Loucy (cell line): ENCODE measurements around the gene KRT3.

Experiments
- H2AFZ ChIP-seq: fragments of 200-600 bp; sonication (generic); 2 replicates; pipeline ENCODE4 v1.6.0; 2016; ENCODE audit warnings: antibody characterized with exemption, mild to moderate bottlenecking, low read length, moderate library complexity
- H3F3A ChIP-seq: fragments of 200-600 bp; 2 replicates; pipeline ENCODE4 v1.6.0; 2016; ENCODE audit warnings: antibody characterized with exemption, low read depth, mild to moderate bottlenecking
- H3K27me3 ChIP-seq: fragments of 200-600 bp; sonication (generic); 2 replicates; pipeline ENCODE4 v1.6.1; 2014; ENCODE audit warnings: low read length, mild to moderate bottlenecking; ENCODE audit not compliant: insufficient read depth, poor library complexity, severe bottlenecking
- H3K36me3 ChIP-seq: fragments of 200-600 bp; sonication (generic); 2 replicates; pipeline ENCODE4 v1.6.1; 2016; ENCODE audit warnings: low read length; ENCODE audit not compliant: insufficient read depth
- H3K4me1 ChIP-seq: fragments of 200-600 bp; sonication (generic); 2 replicates; pipeline ENCODE4 v1.5.1; 2014; ENCODE audit warnings: low read length, mild to moderate bottlenecking; ENCODE audit not compliant: insufficient read depth, poor library complexity, severe bottlenecking
- H3K4me2 ChIP-seq: fragments of 200-600 bp; sonication (generic); 2 replicates; pipeline ENCODE4 v1.6.0; 2014; ENCODE audit warnings: antibody characterized with exemption, low read length, low read depth, mild to moderate bottlenecking; ENCODE audit not compliant: poor library complexity, severe bottlenecking
- H3K4me3 ChIP-seq: fragments of 200-600 bp; sonication (generic); 2 replicates; pipeline ENCODE4 v1.5.1; 2014; ENCODE audit warnings: low read length, mild to moderate bottlenecking, mixed read lengths; ENCODE audit not compliant: poor library complexity, severe bottlenecking
- H3K79me2 ChIP-seq: fragments of 200-600 bp; sonication (generic); 2 replicates; pipeline ENCODE4 v1.6.1; 2014; ENCODE audit warnings: low read length; ENCODE audit not compliant: insufficient read depth
- H3K9ac ChIP-seq: fragments of 200-600 bp; sonication (generic); 2 replicates; pipeline ENCODE4 v1.6.0; 2014; ENCODE audit warnings: mild to moderate bottlenecking, low read depth, low read length, moderate library complexity; ENCODE audit not compliant: poor library complexity, severe bottlenecking
- H3K9me2 ChIP-seq: fragments of 200-600 bp; sonication (generic); replicated peaks from 2 replicates; pipeline ENCODE4 v1.6.1; 2016; ENCODE audit warnings: low read depth, low read length, mixed read lengths
- H3K9me3 ChIP-seq: fragments of 200-600 bp; sonication (generic); 2 replicates; pipeline ENCODE4 v1.6.1; 2014; ENCODE audit warnings: mild to moderate bottlenecking, antibody characterized with exemption, low read length, low read depth; ENCODE audit not compliant: insufficient read depth
- H4K20me1 ChIP-seq: fragments of 200-600 bp; sonication (generic); 2 replicates; pipeline ENCODE4 v1.6.0; 2014; ENCODE audit warnings: antibody characterized with exemption, low read length, mild to moderate bottlenecking; ENCODE audit not compliant: insufficient read depth, poor library complexity, severe bottlenecking
- EZH2phosphoT487 ChIP-seq: fragments of 200-600 bp; IDR thresholded peaks from 2 replicates; pipeline ENCODE4 v1.6.1; 2018; ENCODE audit warnings: antibody characterized with exemption, mild to moderate bottlenecking, moderate library complexity, borderline replicate concordance
- TF ChIP-seq, protein P1 (sequence below): fragments of 200-600 bp; sonication (generic); conservative IDR thresholded peaks from 2 replicates; pipeline ENCODE4 v1.5.1; 2014; ENCODE audit warnings: mild to moderate bottlenecking, antibody characterized with exemption, low read length

Gene KRT3

DNA sequence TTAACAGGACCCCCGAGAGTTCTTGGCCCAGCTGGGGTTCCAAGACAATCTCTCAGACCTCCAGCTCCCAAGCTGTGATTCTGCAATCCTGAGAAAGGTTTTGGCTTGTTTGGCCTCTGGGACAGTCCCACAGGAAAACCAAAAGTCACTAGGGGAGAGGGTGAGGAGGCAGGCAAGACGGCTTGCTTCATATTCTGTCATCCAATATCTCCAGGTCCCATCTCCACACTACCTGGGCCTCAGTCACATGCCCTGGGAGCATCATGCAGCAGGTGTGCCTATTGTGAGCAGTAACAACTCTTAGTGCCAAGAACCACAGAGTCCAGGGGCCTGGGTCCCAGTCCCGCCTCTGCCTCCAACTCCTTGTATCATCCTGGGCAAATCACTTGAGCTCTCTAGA is 36.5 kb upstream of the KRT3 start:
- Histone ChIP-seq H3K27me3 (no peaks in the 10 kb centered on the region), H3K36me3 (no peaks in the 10 kb centered on the region), H3K4me2 (no peak overlapping the region), H3K4me3 (no peak overlapping the region), H4K20me1 (no peaks in the 10 kb centered on the region), H3F3A (no peaks in the 10 kb centered on the region), H2AFZ (no peak overlapping the region), H3K9ac (no peak overlapping the region), H3K9me2 (no peaks in the 10 kb centered on the region), H3K4me1 (peaks cover 21% of the 10 kb centered on the region), H3K9me3 (no peaks in the 10 kb centered on the region), H3K79me2 (no peaks in the 10 kb centered on the region)
- no peak for TF ChIP-seq EZH2phosphoT487
- TF ChIP-seq, protein P1, sequence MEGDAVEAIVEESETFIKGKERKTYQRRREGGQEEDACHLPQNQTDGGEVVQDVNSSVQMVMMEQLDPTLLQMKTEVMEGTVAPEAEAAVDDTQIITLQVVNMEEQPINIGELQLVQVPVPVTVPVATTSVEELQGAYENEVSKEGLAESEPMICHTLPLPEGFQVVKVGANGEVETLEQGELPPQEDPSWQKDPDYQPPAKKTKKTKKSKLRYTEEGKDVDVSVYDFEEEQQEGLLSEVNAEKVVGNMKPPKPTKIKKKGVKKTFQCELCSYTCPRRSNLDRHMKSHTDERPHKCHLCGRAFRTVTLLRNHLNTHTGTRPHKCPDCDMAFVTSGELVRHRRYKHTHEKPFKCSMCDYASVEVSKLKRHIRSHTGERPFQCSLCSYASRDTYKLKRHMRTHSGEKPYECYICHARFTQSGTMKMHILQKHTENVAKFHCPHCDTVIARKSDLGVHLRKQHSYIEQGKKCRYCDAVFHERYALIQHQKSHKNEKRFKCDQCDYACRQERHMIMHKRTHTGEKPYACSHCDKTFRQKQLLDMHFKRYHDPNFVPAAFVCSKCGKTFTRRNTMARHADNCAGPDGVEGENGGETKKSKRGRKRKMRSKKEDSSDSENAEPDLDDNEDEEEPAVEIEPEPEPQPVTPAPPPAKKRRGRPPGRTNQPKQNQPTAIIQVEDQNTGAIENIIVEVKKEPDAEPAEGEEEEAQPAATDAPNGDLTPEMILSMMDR: no peak

DNA sequence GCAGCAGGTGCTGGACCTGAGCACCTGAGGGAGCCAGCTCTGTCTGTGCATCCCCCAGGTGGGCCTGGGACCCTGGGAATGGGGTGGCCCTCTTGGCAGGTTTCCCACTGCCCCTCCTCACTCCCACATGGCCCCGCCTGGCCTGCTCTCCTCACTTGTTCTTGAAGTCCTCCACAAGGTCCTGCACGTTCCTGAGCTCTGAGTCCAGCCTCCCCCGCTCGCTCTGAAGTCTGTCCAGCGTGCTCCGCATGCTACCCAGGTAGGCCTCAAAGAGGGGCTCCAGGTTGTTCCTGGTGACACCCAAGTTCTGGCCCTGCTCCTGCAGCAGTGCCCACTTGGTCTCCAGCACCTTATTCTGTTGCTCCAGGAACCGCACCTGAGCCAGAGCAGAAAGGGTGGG is 35.3 kb upstream of the KRT3 start:
- Histone ChIP-seq H3K4me1 (peaks cover 14% of the 10 kb centered on the region), H2AFZ (no peak overlapping the region), H3K79me2 (no peaks in the 10 kb centered on the region), H3K9ac (no peak overlapping the region), H3K9me3 (no peaks in the 10 kb centered on the region), H3F3A (no peaks in the 10 kb centered on the region), H3K36me3 (no peaks in the 10 kb centered on the region), H4K20me1 (no peaks in the 10 kb centered on the region), H3K4me2 (no peak overlapping the region), H3K4me3 (no peak overlapping the region), H3K27me3 (no peaks in the 10 kb centered on the region), H3K9me2 (no peaks in the 10 kb centered on the region)
- TF ChIP-seq EZH2phosphoT487: no peak
- TF ChIP-seq, protein P1: no peak

DNA sequence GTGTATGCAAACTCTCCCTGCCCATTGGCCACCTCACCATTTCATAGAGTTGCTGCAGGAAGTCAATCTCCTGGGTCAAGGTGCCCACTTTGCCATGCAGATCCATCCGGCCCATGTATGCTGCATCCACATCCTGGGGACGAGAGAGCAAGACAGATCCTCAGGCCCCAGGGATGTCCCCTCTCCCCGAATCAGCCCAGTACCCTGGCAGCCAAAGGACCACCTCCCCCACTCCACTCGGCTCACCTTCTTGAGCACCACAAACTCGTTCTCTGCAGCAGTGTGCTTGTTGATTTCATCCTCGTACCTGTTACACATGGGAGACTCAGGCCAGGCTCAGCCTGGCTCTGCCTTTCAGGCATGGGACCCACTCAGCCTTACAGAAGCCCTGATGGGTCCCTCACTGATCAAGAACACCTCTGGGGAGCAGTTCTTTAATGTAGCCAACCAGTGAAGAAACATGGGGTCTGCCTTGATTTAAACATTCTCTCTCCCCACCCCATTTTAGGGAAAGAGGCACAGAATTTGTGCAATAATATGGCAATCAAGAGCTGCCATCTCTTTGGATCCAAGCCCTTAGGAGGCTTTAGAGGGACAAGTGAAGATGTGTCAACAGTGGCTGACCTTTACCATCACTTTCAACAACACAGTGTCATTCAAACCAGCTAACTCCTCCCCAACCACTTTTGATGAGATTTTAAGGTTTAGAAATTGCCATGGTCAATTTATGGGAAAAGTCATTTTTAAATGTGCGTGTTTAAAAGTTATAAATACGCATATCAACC is 34.3 kb upstream of the KRT3 start:
- Histone ChIP-seq H3K9ac (no peak overlapping the region), H2AFZ (no peak overlapping the region), H3F3A (no peaks in the 10 kb centered on the region), H4K20me1 (no peaks in the 10 kb centered on the region), H3K36me3 (no peaks in the 10 kb centered on the region), H3K9me2 (no peaks in the 10 kb centered on the region), H3K4me2 (no peak overlapping the region), H3K9me3 (no peaks in the 10 kb centered on the region), H3K79me2 (no peaks in the 10 kb centered on the region), H3K27me3 (no peaks in the 10 kb centered on the region), H3K4me1 (peaks cover 5% of the 10 kb centered on the region), H3K4me3 (no peak overlapping the region)
- TF ChIP-seq, protein P1: no peak
- no peak for TF ChIP-seq EZH2phosphoT487
